ENCODE data around the gene PRRG3. TPM values are rescaled to one million over a fixed set of nuclear protein-coding genes. Genes with fewer than 3 reads are reported as not detected.

Gene PRRG3
- total RNA-seq, 1 donor from 2014 or later: 5.6 TPM

DNA sequence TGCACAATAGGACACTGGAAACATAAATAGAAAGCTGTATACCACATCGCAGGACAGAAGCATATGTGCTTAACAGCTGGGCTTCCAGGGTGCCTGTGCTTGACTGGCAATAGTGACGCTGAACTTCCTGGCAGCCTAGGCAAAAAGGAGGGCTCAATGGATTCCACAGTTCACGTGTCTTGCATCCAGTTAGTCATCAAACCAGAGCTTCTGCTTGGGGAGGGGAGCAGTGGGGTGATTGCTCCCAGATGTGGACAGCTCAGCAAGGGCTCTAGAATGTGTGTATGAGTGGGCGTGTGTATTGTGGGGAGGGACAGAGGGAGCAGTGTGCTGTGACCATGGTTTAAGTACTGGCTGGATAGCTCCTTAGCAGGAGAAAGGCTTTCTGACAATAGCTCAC is 2.3 kb downstream of the PRRG3 start:
- Mint-ChIP-seq H3K36me3 (ENCODE audit: insufficient read depth) (peaks cover 4% of the 10 kb centered on the region), H3K27ac (peak overlapping the region; percentile 26), H3K4me3 (ENCODE audit: low read depth) (no peak overlapping the region), H3K9me3 (ENCODE audit: low read depth) (peaks cover 24% of the 10 kb centered on the region), H3K27me3 (peaks cover 16% of the 10 kb centered on the region), H3K4me1 (ENCODE audit: low read depth) (peaks cover 5% of the 10 kb centered on the region)
- DNase-seq (ENCODE audit: low spot score, unreplicated experiment): no peak
- TF ChIP-seq CTCF (IDR thresholded peaks at IDR 0.05; ENCODE audit: unreplicated experiment): no peak

- TF ChIP-seq CTCF (IDR thresholded peaks at IDR 0.05; ENCODE audit: unreplicated experiment): no peak
- H3K27me3 Mint-ChIP-seq: peaks cover 8% of the 10 kb centered on the region
- H3K9me3 Mint-ChIP-seq (ENCODE audit: low read depth): peaks cover 20% of the 10 kb centered on the region
- H3K4me1 Mint-ChIP-seq (ENCODE audit: low read depth): peaks cover 5% of the 10 kb centered on the region
- no peak for DNase-seq (ENCODE audit: low spot score, unreplicated experiment)
- peaks cover 2% of the 10 kb centered on the region for H3K36me3 Mint-ChIP-seq (ENCODE audit: insufficient read depth)
- no peak overlapping the region for H3K27ac Mint-ChIP-seq
- H3K4me3 Mint-ChIP-seq (ENCODE audit: low read depth): no peak overlapping the region
Measured at GRCh38 chrX:151698485-151698884, 3.2 kb downstream of the PRRG3 start.

GRCh38 chrX:151699746-151700145 is 4.5 kb downstream of the PRRG3 start:
- DNase-seq (ENCODE audit: low spot score, unreplicated experiment): no peak
- TF ChIP-seq CTCF (IDR thresholded peaks at IDR 0.05; ENCODE audit: unreplicated experiment): no peak
- H3K27me3 Mint-ChIP-seq: peaks cover 5% of the 10 kb centered on the region
- peaks cover 5% of the 10 kb centered on the region for H3K4me1 Mint-ChIP-seq (ENCODE audit: low read depth)
- no peak overlapping the region for H3K4me3 Mint-ChIP-seq (ENCODE audit: low read depth)
- H3K9me3 Mint-ChIP-seq (ENCODE audit: low read depth): peaks cover 17% of the 10 kb centered on the region
- peaks cover 2% of the 10 kb centered on the region for H3K36me3 Mint-ChIP-seq (ENCODE audit: insufficient read depth)
- no peak overlapping the region for H3K27ac Mint-ChIP-seq

DNA sequence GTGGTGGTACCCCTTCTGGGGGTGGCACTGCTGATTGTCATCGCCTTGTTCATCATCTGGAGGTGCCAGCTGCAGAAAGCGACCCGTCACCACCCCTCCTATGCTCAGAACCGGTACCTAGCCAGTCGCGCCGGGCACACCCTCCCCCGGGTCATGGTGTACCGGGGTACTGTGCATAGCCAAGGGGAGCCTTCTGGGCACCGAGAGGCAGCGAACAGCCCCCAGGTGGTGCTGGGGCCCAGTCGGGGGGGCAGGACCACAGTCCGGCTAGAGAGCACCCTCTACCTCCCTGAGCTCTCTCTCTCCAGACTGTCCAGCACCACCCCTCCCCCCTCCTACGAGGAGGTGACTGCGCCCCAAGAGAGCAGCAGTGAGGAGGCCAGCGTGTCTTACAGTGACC is 5.3 kb downstream of the PRRG3 start:
- Mint-ChIP-seq H3K4me1 (ENCODE audit: low read depth) (peaks cover 2% of the 10 kb centered on the region), H3K4me3 (ENCODE audit: low read depth) (no peak overlapping the region), H3K27me3 (peaks cover 2% of the 10 kb centered on the region), H3K36me3 (ENCODE audit: insufficient read depth) (peaks cover 2% of the 10 kb centered on the region), H3K27ac (no peak overlapping the region), H3K9me3 (ENCODE audit: low read depth) (peaks cover 22% of the 10 kb centered on the region)
- DNase-seq (ENCODE audit: low spot score, unreplicated experiment): no peak
- no peak for TF ChIP-seq CTCF (IDR thresholded peaks at IDR 0.05; ENCODE audit: unreplicated experiment)

DNA sequence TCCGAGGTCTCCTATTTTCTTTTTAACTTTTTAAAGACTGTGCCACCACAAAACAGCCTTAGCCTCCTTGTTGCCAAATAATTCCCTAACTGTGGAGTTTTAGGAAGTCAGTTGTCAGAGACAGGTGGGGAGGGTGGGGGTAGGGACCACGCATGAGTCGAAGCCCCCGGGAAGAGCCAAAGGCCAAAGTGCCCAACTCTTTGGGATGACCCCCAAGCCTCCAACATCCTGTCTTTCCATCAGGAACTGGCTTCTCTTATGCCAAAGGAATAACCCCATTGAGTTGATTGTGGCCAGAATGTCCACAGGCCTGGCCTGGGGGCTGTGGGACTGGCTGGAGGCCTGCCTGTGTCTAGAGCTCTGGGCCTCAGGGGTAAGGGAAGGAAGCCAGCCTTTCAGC is 5.8 kb downstream of the PRRG3 start:
- no peak for TF ChIP-seq CTCF (IDR thresholded peaks at IDR 0.05; ENCODE audit: unreplicated experiment)
- Mint-ChIP-seq H3K9me3 (ENCODE audit: low read depth) (peaks cover 20% of the 10 kb centered on the region), H3K4me1 (ENCODE audit: low read depth) (no peaks in the 10 kb centered on the region), H3K27me3 (no peaks in the 10 kb centered on the region), H3K4me3 (ENCODE audit: low read depth) (no peak overlapping the region), H3K36me3 (ENCODE audit: insufficient read depth) (peaks cover 2% of the 10 kb centered on the region), H3K27ac (no peak overlapping the region)
- no peak for DNase-seq (ENCODE audit: low spot score, unreplicated experiment)

All from progenitor cell of endocrine pancreas (in vitro differentiated cells).